WTC11 (cell line): Measurements from ENCODE around the gene OR5AU1. TPM values are rescaled to one million over a fixed set of nuclear protein-coding genes. Genes with fewer than 3 reads are reported as not detected.
A peak's percentile ranks its signal among the peaks of the same experiment; 100 is the strongest.

Source experiments
- ATAC-seq: fragments of 200-7000 bp; cut with Tn5 transposase; 2 replicates; pipeline ENCODE4 v1.10.0; 2021; ENCODE audit warnings: mild to moderate bottlenecking, moderate library complexity
- CTCF ChIA-PET: fragments of 300-600 bp; sonication (Branson Sonifier 250); formaldehyde crosslinking; loops from one replicate; lab custom pipeline; 2021; ENCODE audit warnings: antibody characterized with exemption; lab: Charles Lee
- POLR2A ChIA-PET: fragments of 350-600 bp; sonication (Branson Sonifier 250); formaldehyde crosslinking; loops from one replicate; lab custom pipeline; 2021; ENCODE audit warnings: antibody characterized with exemption; lab: Charles Lee
- DNase-seq: peaks from one replicate; pipeline ENCODE4 v3.0.0; 2021; ENCODE audit warnings: low spot score
- H3K27ac Mint-ChIP-seq: 2 replicates; pipeline ENCODE4 v1.8.0; 2021; ENCODE audit warnings: mixed read lengths
- H3K27me3 Mint-ChIP-seq: 2 replicates; pipeline ENCODE4 v1.8.0; 2021; ENCODE audit warnings: low read depth, mild to moderate bottlenecking, moderate library complexity, mixed read lengths
- H3K36me3 Mint-ChIP-seq: 2 replicates; pipeline ENCODE4 v1.8.0; 2021; ENCODE audit warnings: mixed read lengths
- H3K4me1 Mint-ChIP-seq: 2 replicates; pipeline ENCODE4 v1.8.0; 2022; ENCODE audit warnings: mixed read lengths
- H3K4me3 Mint-ChIP-seq: 2 replicates; pipeline ENCODE4 v1.8.0; 2021; ENCODE audit warnings: mild to moderate bottlenecking, moderate library complexity, mixed read lengths
- H3K9me3 Mint-ChIP-seq: 2 replicates; pipeline ENCODE4 v1.8.0; 2021; ENCODE audit warnings: mixed read lengths
- AFF4 ChIP-seq: sonication (generic); formaldehyde crosslinking; IDR thresholded peaks from 2 replicates; pipeline ENCODE4 v1.8.1; 2023; ENCODE audit warnings: mild to moderate bottlenecking, missing genetic modification reagents, borderline replicate concordance
- CBFB ChIP-seq: sonication (generic); formaldehyde crosslinking; IDR thresholded peaks from 2 replicates; pipeline ENCODE4 v1.8.1; 2022; ENCODE audit warnings: mild to moderate bottlenecking, low read depth, missing genetic modification reagents
- CREB1 ChIP-seq: sonication (generic); formaldehyde crosslinking; IDR thresholded peaks from 2 replicates; pipeline ENCODE4 v1.8.0; 2023; ENCODE audit warnings: mild to moderate bottlenecking, missing genetic modification reagents
- ESRRA ChIP-seq: sonication (generic); formaldehyde crosslinking; IDR thresholded peaks from 2 replicates; pipeline ENCODE4 v1.8.1; 2022; ENCODE audit warnings: mild to moderate bottlenecking, missing genetic modification reagents, borderline replicate concordance
- ETV6 ChIP-seq: sonication (generic); formaldehyde crosslinking; IDR thresholded peaks from 2 replicates; pipeline ENCODE4 v1.8.1; 2022; ENCODE audit warnings: mild to moderate bottlenecking, missing genetic modification reagents
- FOXP4 ChIP-seq: sonication (generic); formaldehyde crosslinking; IDR thresholded peaks from 2 replicates; pipeline ENCODE4 v1.8.0; 2022; ENCODE audit warnings: mild to moderate bottlenecking, missing genetic modification reagents
- HMGA2 ChIP-seq: fragments of 250-450 bp; sonication (Bioruptor Pico); IDR thresholded peaks from 2 replicates; pipeline ENCODE4 v1.4.0; 2021; ENCODE audit warnings: mild to moderate bottlenecking, moderate library complexity
- NR2C2 ChIP-seq: sonication (generic); formaldehyde crosslinking; IDR thresholded peaks from 2 replicates; pipeline ENCODE4 v1.8.0; 2022; ENCODE audit warnings: mild to moderate bottlenecking, missing genetic modification reagents
- OVOL2 ChIP-seq: fragments of 250-450 bp; sonication (Bioruptor Pico); IDR thresholded peaks from 2 replicates; pipeline ENCODE4 v1.9.0; 2021; ENCODE audit warnings: mild to moderate bottlenecking, borderline replicate concordance
- PRRX2 ChIP-seq: fragments of 250-450 bp; sonication (Bioruptor Pico); IDR thresholded peaks from 2 replicates; pipeline ENCODE4 v1.8.0; 2021; ENCODE audit warnings: mild to moderate bottlenecking
- SP1 ChIP-seq: sonication (generic); formaldehyde crosslinking; conservative IDR thresholded peaks from 2 replicates; pipeline ENCODE4 v1.8.1; 2022; ENCODE audit warnings: missing genetic modification reagents
- TP53 ChIP-seq: sonication (generic); formaldehyde crosslinking; IDR thresholded peaks from 2 replicates; pipeline ENCODE4 v1.8.1; 2023; ENCODE audit warnings: mild to moderate bottlenecking, missing genetic modification reagents
- ZBTB21 ChIP-seq: sonication (generic); formaldehyde crosslinking; IDR thresholded peaks from 2 replicates; pipeline ENCODE4 v1.8.1; 2023; ENCODE audit warnings: mild to moderate bottlenecking, missing genetic modification reagents, borderline replicate concordance
- ZNF232 ChIP-seq: sonication (generic); formaldehyde crosslinking; IDR thresholded peaks from 2 replicates; pipeline ENCODE4 v1.8.0; 2022; ENCODE audit warnings: mild to moderate bottlenecking, missing genetic modification reagents
- ZNF396 ChIP-seq: fragments of 250-450 bp; sonication (Bioruptor Pico); IDR thresholded peaks from 2 replicates; pipeline ENCODE4 v1.8.0; 2021; ENCODE audit warnings: mild to moderate bottlenecking, moderate library complexity, borderline replicate concordance
- ZNF671 ChIP-seq: fragments of 250-450 bp; sonication (Bioruptor Pico); IDR thresholded peaks from 2 replicates; pipeline ENCODE4 v1.8.0; 2021; ENCODE audit warnings: mild to moderate bottlenecking
- total RNA-seq: library from RNA; stranded (reverse); gene quantifications from 3 replicates; pipeline ENCODE4 v1.2.3, GENCODE V29; 2021
- TF ChIP-seq, protein P1 (sequence below): sonication (generic); formaldehyde crosslinking; conservative IDR thresholded peaks from 2 replicates; pipeline ENCODE4 v1.8.1; 2022; ENCODE audit warnings: mild to moderate bottlenecking, missing genetic modification reagents
- TF ChIP-seq, protein P2 (sequence below): fragments of 250-450 bp; sonication (Bioruptor Pico); IDR thresholded peaks from 2 replicates; pipeline ENCODE4 v2.1.2; 2022; ENCODE audit warnings: mild to moderate bottlenecking, moderate library complexity
- TF ChIP-seq, protein P3 (sequence below): sonication (generic); formaldehyde crosslinking; IDR thresholded peaks from 2 replicates; pipeline ENCODE4 v1.8.0; 2022; ENCODE audit warnings: mild to moderate bottlenecking, missing genetic modification reagents
- TF ChIP-seq, protein P4 (sequence below): fragments of 250-450 bp; sonication (Bioruptor Pico); IDR thresholded peaks from 2 replicates; pipeline ENCODE4 v1.9.0; 2021; ENCODE audit warnings: mild to moderate bottlenecking

OR5AU1 gene
- total RNA-seq, 1 experiment from 2014 or later, result not detected

DNA sequence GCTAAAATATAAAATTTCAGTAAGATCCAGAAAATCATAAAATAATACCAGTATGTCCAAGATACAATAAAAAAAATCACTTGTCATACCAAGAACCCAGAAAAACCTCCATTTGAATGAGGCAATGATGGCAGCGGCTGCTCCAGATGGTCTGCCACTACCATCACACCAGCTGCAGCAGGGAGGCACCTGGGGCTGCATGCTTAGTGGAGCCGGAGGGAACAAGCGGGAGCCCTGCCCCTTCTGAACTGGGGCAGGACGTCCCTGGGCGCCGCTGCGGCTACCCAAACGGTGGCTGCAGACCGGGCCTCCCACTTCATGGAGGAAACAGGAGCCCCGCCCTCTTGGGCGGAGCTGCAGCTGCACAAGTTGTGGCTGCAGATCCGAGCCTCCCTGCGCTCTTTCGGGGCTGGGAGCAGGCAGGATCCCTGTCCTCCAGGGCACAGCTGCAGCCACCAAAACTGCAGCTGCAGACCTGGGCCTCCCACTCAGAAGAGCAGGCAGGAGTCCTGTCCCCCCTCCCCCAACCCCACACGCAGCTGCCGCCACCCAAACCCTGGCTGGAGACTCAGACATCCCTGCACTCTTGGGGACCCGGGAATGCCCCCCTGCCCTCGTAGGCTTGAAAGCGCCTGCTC lies 36.1 kb upstream of the OR5AU1 start:
- peak; percentile 91 for DNase-seq
- ChIA-PET CTCF (interaction anchor here (0.7 to 2.0 kb wide), 8 partner anchors 10 to 221 kb away, joined by 3 to 10 read pairs (median 4); no protein-coding TSS in a partner anchor), POLR2A (interaction anchor here (0.7 kb wide), 2 partner anchors 8 to 207 kb away, joined by 4 to 6 read pairs; no protein-coding TSS in a partner anchor)
- Mint-ChIP-seq H3K4me1 (peaks cover 29% of the 10 kb centered on the region), H3K27ac (peak overlapping the region; percentile 22; the same call in 1 of the 2 replicates), H3K4me3 (peak overlapping the region; percentile 47), H3K9me3 (peaks cover 5% of the 10 kb centered on the region), H3K27me3 (peaks cover 5% of the 10 kb centered on the region), H3K36me3 (no peaks in the 10 kb centered on the region)
- TF ChIP-seq, protein P1, sequence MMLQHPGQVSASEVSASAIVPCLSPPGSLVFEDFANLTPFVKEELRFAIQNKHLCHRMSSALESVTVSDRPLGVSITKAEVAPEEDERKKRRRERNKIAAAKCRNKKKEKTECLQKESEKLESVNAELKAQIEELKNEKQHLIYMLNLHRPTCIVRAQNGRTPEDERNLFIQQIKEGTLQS (CRISPR knock-in tag), result no peak
- TF ChIP-seq, protein P2, sequence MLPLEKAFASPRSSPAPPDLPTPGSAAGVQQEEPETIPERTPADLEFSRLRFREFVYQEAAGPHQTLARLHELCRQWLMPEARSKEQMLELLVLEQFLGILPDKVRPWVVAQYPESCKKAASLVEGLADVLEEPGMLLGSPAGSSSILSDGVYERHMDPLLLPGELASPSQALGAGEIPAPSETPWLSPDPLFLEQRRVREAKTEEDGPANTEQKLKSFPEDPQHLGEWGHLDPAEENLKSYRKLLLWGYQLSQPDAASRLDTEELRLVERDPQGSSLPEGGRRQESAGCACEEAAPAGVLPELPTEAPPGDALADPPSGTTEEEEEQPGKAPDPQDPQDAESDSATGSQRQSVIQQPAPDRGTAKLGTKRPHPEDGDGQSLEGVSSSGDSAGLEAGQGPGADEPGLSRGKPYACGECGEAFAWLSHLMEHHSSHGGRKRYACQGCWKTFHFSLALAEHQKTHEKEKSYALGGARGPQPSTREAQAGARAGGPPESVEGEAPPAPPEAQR, result no peak
- no peak for TF ChIP-seq AFF4 (CRISPR knock-in tag)
- TF ChIP-seq CBFB, result no peak
- TF ChIP-seq ZNF396 (CRISPR knock-in tag), result no peak
- TF ChIP-seq PRRX2 (CRISPR knock-in tag), result no peak
- no peak for TF ChIP-seq NR2C2 (CRISPR knock-in tag)
- no peak for TF ChIP-seq OVOL2 (CRISPR knock-in tag)
- TF ChIP-seq TP53 (CRISPR knock-in tag), result 0 out of 2 replicates have a peak, but pooled peaks have one; percentile 24
- TF ChIP-seq, protein P3, sequence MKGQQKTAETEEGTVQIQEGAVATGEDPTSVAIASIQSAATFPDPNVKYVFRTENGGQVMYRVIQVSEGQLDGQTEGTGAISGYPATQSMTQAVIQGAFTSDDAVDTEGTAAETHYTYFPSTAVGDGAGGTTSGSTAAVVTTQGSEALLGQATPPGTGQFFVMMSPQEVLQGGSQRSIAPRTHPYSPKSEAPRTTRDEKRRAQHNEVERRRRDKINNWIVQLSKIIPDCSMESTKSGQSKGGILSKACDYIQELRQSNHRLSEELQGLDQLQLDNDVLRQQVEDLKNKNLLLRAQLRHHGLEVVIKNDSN (CRISPR knock-in tag), result no peak
- TF ChIP-seq FOXP4 (CRISPR knock-in tag), result 0 out of 2 replicates have a peak, but pooled peaks have one; percentile 16
- TF ChIP-seq, protein P4, sequence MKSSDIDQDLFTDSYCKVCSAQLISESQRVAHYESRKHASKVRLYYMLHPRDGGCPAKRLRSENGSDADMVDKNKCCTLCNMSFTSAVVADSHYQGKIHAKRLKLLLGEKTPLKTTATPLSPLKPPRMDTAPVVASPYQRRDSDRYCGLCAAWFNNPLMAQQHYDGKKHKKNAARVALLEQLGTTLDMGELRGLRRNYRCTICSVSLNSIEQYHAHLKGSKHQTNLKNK (CRISPR knock-in tag), result no peak
- 0 out of 2 replicates have a peak, but pooled peaks have one; percentile 48 for TF ChIP-seq ETV6
- TF ChIP-seq SP1 (CRISPR knock-in tag), result peak; percentile 47; the same call in 1 of the 2 replicates
- no peak for TF ChIP-seq ESRRA (CRISPR knock-in tag)
- TF ChIP-seq ZNF671 (CRISPR knock-in tag), result no peak
- no peak for TF ChIP-seq ZNF232
- TF ChIP-seq HMGA2 (CRISPR knock-in tag), result no peak
- 0 out of 2 replicates have a peak, but pooled peaks have one; percentile 15 for TF ChIP-seq ZBTB21
- TF ChIP-seq CREB1, result no peak
- ATAC-seq, result peak; percentile 98
